Activated T-cell treated with anti-CD3 and anti-CD28 coated beads, Interleukin-2, amount 50 U/mL, for 4 hours (primary cell): Measurements from ENCODE around the gene MECP2. TPM values are rescaled to one million over a fixed set of nuclear protein-coding genes. Genes with fewer than 3 reads are reported as not detected.

Source experiments
- ATAC-seq, 2 donors: fragments of 200-7000 bp; cut with Tn5 transposase; one replicate each; pipeline ENCODE4 v1.10.0; 2021
- DNase-seq: peaks from one replicate; pipeline ENCODE4 v3.0.0-alpha.2; 2020
- H3K27me3 Mint-ChIP-seq: one replicate; pipeline ENCODE4 v1.8.0; 2021; ENCODE audit warnings: low read depth, mixed read lengths
- H3K36me3 Mint-ChIP-seq: one replicate; pipeline ENCODE4 v1.8.0; 2022; ENCODE audit warnings: mixed read lengths; ENCODE audit not compliant: insufficient read depth
- H3K4me1 Mint-ChIP-seq: one replicate; pipeline ENCODE4 v1.8.0; 2021; ENCODE audit warnings: low read depth, mixed read lengths
- H3K4me3 Mint-ChIP-seq: one replicate; pipeline ENCODE4 v1.8.0; 2021; ENCODE audit warnings: mild to moderate bottlenecking, moderate library complexity, mixed read lengths
- H3K9me3 Mint-ChIP-seq: one replicate; pipeline ENCODE4 v1.8.0; 2021; ENCODE audit warnings: mixed read lengths
- total RNA-seq, 3 donors: library from RNA; stranded (reverse); gene quantifications; one replicate each; pipeline ENCODE4 v1.2.1, GENCODE V29; 2021

MECP2 gene
- total RNA-seq, 3 donors from 2014 or later, result 42.6 to 46.7 (median 45.7) TPM

DNA sequence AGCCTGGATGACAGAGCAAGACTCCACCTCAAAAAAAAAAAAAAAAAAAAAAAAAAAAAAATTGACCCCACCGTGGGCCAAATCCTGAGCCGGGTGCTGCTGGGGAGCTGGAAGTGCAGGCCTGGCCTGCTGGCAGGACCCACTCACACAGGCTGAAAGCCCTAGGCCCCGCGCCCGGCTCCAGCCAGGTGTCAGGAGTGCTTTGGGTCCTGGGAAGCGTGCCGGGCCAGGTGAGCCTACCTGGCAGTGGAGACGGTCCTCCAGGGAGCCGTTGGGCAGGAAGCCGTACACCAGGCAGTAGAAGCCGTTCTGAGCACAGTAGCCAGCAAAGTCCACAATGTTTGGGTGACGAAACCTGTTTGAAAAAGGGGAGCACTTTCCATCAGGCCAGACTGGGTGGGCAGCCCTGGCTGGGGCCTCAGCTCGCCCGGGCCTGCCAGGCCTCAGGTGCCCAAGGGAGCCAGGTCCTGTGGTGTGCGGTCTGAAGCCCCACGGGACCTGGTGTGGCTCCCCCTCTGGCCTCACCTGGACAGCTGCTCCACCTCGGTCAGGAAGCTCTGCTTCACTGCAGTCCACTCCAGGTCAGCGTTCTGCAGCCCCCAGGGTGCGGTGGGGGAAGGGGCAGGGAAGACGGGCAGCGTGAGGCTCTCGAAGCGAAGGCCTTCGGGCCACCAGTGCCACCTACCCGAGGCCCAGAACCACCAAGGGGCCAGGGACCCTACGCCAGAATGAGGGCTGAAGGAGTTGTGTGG, 79.6 kb downstream of the MECP2 start:
- no peaks in the 10 kb centered on the region for H3K27me3 Mint-ChIP-seq
- peaks cover 18% of the 10 kb centered on the region for H3K4me1 Mint-ChIP-seq
- DNase-seq, result no peak
- no peak for ATAC-seq
- H3K36me3 Mint-ChIP-seq, result peaks cover 7% of the 10 kb centered on the region
- no peaks in the 10 kb centered on the region for H3K9me3 Mint-ChIP-seq
- peak overlapping the region; percentile 89 for H3K4me3 Mint-ChIP-seq

DNA sequence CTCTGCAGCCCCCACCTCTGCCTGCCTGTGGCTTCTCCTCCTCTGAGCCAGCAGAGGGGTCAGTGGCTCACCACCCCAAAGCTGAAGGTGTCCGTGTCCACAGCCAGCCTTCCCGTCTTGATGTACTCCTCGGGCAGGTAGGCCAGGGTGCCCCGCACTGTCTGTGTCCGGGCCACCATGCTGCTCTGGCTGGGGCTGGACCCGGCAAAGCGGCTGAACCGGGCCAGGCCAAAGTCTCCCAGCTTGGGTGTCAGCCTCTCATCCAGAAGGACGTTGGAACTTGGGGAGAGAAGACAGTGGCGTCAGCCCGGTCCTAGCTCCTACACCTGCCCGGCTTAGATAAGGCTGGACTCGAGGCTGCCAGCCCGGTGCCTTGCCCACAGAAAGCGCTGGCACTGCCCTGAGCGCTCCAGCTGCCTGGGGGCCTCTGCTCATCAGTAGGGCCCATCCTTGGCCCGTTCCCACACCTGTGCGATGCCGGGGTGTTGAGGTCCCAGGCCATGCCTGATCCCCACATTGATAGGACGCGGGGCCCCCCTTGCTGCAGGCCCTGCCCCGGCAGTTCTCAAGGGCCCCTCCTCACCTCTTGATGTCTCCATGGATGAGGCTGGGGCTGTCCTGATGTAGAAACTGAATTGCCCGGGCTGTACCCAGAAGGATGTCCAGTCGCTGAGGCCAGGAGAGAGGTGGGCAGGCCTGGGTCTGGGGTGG, 81.0 kb downstream of the MECP2 start:
- no peak for ATAC-seq
- no peaks in the 10 kb centered on the region for H3K9me3 Mint-ChIP-seq
- peaks cover 7% of the 10 kb centered on the region for H3K36me3 Mint-ChIP-seq
- peaks cover 18% of the 10 kb centered on the region for H3K4me1 Mint-ChIP-seq
- no peak overlapping the region for H3K4me3 Mint-ChIP-seq
- no peaks in the 10 kb centered on the region for H3K27me3 Mint-ChIP-seq
- DNase-seq, result no peak

DNA sequence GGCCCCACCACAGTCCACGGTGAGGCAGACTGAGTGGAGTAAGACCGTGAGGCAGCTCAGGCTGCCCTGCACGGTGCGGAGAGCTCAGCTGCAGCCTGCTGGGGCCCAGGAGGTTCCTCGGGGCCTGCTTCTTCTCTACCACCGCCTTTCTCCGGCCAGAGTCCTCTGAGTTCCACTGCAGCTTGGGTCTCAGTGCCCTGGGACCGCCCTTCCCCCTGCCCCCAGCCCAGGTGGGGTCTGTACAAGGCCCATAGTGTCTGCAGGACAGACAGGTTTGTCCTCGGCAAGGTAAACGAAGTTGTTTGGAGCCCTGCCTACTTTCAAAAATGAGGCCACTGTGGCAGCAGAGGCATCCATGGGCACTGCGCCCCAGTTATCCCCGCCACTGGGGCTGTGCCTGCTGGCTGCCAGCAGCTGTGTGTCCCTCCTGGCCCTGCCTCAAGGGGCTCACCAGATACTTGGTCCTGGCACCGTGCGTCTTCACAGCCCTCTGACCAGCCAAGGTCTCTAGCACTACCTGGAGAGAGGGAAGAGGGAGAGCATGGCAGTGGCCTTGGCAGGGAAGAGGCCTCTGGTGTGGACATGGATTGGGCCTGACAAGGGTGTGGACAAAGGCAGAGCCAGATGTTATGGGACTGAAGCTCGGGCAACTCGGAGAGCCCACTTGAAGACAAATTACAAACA, 81.8 kb downstream of the MECP2 start:
- Mint-ChIP-seq H3K27me3 (no peaks in the 10 kb centered on the region), H3K4me3 (peak overlapping the region; percentile 29), H3K9me3 (no peaks in the 10 kb centered on the region), H3K36me3 (peaks cover 10% of the 10 kb centered on the region), H3K4me1 (peaks cover 11% of the 10 kb centered on the region)
- ATAC-seq, result no peak
- DNase-seq, result no peak

DNA sequence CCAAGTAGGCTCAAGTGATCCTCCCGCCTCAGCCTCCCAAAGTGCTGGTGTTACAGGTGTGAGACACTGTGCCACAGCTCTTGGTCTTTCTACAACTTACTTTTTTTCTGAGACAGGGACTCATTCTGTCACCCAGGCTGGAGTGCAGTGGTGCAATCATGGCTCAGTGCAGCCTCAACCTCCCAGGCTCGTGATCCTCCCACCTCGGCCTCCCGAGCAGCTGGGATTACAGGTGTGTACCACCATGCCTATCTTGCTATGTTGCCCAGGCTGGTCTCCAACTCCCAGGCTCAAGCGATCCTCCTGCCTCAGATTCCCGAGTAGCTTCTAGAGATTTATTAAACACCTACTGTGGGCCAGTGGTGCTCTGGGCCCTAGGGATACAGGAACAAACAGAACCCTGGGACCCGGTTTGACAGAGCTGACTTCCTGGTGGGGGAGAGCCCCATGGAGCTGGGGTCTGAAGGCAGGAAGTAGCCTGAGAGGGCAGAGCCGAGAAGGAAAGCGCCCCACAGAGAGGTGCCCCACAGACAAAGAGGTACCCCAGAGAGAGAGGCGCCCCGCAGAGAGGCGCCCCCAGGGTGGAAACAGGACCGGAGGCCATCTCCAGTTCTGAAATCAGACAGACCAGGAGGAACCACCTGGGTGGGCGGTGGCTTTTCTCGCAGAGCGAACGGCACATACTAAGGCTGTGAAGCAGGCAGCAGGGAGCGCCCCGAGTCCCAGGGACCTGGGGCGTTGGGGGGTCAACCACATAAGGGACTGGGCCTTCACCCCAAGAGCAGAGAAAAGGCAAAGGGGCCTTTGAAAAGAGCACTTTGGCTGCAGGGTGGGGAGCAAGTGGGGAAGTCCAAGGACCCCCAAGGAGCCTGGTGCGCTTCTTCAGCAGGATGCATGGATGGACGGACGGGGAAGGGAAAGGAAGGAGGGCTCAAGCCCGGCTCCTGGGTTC, 82.8 kb downstream of the MECP2 start:
- Mint-ChIP-seq H3K36me3 (peaks cover 15% of the 10 kb centered on the region), H3K9me3 (no peaks in the 10 kb centered on the region), H3K4me1 (peaks cover 7% of the 10 kb centered on the region), H3K4me3 (no peak overlapping the region), H3K27me3 (no peaks in the 10 kb centered on the region)
- DNase-seq (no peak), ATAC-seq (no peak)

DNA sequence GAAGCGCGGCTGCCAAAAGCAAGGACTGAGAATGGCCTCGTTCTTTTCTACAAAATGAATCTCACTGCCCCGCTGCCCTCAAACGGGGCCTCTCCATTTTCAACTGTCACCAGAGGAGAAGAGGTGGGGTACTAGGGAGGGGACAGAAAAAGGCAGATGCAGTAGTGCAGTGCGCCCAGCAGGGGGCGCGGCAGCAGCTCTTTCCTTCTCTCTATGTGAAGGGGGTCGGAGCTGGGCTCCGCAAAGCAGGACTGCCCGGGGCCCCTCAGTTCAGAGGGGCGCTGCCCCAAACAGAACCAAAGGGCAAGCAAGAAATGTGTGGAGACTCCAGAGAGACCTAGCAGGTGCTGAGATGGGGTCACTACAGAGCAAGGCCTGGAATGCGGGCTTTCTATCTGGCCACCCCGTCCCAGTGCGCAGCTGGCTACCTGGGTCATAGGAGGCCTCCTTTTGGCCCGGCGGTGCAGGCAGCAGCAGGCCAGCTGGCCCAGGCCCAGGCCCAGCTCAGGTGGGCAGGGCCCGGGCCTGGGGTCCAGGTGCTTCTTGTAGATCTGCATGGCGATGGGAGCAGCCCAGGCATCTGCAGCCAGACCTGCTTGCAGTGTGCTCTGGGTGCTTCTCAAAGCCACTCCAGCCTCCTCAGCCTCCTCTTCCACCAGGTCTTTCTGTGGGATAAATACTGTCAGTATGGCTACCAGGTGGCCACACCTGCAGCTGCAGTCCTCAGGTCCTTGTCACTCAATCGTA, 83.7 kb downstream of the MECP2 start:
- H3K4me1 Mint-ChIP-seq, result peaks cover 7% of the 10 kb centered on the region
- no peaks in the 10 kb centered on the region for H3K27me3 Mint-ChIP-seq
- no peak overlapping the region for H3K4me3 Mint-ChIP-seq
- H3K36me3 Mint-ChIP-seq, result peaks cover 15% of the 10 kb centered on the region
- DNase-seq (peak; percentile 51), ATAC-seq (peak; percentile 74 to 81)
- H3K9me3 Mint-ChIP-seq, result no peaks in the 10 kb centered on the region

DNA sequence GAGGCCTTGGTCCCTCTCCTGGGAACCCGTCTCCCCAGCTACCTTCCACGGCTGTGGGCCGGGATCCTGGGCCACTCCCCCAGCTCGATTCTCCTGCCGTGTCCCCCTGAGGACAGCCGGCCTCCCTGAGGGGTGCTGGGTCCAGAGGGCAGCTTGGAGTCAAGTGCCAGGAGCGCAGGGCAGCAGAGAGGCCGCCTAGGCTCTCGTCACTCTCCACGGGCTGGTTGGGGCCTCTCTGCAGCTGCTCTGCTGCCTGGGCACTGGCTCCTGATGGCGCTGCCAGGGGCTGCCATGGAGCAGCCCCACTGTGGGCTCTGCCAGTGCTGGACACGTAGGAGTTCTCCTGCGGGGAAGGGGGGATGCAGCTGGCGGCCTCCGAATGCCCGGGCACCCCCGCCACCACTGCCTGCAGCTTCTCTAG, 84.5 kb downstream of the MECP2 start:
- Mint-ChIP-seq H3K9me3 (no peaks in the 10 kb centered on the region), H3K27me3 (no peaks in the 10 kb centered on the region), H3K4me3 (no peak overlapping the region), H3K4me1 (peaks cover 7% of the 10 kb centered on the region), H3K36me3 (peaks cover 18% of the 10 kb centered on the region)
- DNase-seq, result no peak
- no peak for ATAC-seq

DNA sequence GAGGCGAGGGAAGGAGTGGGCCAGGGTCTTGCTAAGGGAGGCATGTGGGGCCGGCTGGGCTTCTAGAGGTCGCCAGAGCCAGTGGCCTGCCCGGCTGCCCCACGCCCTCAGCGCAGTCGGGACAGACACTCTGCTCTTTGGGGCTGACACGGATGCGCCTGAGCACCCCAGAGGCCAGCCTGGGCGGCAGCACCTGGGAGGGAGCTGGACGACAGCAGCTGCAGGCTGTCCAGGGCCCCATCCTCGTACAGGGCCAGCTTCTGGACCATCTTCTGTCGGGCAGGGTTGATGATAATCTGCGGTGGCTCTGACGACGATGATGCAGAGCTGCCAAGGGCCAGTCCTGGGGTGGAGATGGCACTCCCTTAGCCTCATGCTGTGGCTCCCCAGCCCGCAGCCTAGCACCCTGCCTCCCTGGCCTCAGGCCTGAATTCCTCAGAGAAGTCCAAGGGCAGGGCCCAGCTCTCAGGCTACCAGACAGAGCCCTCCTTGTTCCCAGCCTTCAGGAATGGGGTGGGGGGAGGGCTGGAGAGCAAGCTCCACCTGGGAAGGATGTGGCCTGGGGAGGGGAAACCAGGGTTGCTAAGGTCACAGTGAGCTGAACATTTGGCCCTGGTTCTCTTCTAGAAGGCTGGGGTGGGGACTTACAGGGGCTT, 85.1 kb downstream of the MECP2 start:
- Mint-ChIP-seq H3K36me3 (peaks cover 21% of the 10 kb centered on the region), H3K4me1 (peaks cover 9% of the 10 kb centered on the region), H3K9me3 (no peaks in the 10 kb centered on the region), H3K4me3 (no peak overlapping the region), H3K27me3 (no peaks in the 10 kb centered on the region)
- no peak for ATAC-seq
- no peak for DNase-seq

DNA sequence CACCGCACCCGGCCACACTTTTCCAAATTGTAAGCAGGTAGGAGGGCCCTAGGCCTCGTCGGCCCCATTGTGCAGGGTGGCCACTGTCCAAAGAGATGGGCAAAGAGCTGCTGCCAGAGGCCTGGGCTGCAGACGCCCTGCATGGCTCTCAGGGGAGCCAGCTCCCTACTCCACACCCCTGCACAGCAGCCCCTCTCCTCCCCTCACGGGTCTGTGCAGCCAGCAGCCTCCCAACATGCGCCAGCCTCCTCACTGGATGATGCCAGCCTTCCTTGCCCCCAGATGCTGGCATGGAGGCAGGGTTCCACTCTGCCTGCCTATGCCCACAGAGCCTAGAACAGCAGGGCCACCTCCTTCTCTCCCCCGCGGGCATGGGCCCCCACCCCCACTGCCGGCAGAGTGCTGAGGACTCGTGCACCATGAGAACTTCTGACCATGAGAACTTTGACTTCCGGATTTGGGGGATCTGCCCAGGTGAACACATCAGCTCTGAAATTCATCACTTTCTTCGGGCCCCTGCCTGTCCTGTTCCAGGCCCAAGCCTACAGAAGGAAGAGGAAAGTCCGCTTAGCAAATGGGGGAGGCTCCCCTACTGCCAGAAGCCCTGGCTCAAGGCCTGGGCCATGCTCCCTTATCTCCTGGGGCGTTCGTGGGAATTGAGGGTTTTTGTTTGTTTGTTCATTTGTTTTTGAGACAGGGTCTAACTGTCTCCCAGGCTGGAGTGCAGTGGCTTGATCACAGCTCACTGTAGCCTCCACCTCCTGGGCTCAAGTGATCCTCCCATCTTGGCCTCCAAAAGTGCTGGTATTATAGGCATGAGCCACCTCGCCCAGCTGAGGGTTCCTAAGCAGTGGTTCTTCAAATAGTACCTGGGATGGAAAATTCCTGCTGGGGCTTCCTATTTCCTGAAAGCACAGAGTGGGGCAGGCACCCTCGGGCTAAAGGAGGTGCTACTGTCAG, 85.9 kb downstream of the MECP2 start:
- no peak overlapping the region for H3K4me3 Mint-ChIP-seq
- ATAC-seq (no peak), DNase-seq (no peak)
- H3K9me3 Mint-ChIP-seq, result no peaks in the 10 kb centered on the region
- peaks cover 21% of the 10 kb centered on the region for H3K36me3 Mint-ChIP-seq
- H3K4me1 Mint-ChIP-seq, result peaks cover 9% of the 10 kb centered on the region
- no peaks in the 10 kb centered on the region for H3K27me3 Mint-ChIP-seq

DNA sequence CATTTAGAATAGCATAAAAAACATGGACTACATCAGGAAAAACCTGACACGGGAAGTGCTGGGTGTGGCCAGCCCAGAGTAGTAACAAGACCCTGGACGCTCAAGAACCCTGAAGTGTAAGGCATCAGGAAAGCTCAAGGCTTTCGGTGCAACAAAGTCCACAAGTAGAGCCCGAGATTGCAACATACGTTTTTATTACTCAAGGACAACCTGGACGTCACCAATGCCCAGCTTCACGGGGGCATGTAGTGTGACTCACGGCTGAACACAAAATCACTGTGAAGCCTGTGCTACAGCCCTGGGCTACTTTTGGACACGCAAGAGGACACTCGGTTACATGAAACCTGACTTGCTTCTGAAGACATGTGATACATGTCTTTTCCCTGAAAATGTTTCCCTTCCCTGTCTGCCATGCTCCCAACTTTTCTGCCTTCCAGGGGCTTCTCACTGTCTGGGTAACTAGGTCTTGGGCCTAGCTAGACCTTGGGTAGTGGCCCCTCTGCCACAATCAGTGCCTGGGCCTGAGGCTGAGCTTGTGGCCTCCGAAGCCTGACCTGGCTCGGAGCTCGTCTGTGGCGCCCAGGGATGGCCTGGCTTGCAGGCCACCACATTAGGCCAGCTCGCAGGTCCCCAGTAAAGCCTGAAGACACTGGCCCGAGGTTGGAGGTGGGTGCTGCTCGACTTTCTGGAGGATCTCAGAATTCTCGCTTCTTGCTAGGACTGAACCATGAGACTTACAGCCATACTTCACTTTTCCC, 87.0 kb downstream of the MECP2 start:
- no peak for DNase-seq

DNA sequence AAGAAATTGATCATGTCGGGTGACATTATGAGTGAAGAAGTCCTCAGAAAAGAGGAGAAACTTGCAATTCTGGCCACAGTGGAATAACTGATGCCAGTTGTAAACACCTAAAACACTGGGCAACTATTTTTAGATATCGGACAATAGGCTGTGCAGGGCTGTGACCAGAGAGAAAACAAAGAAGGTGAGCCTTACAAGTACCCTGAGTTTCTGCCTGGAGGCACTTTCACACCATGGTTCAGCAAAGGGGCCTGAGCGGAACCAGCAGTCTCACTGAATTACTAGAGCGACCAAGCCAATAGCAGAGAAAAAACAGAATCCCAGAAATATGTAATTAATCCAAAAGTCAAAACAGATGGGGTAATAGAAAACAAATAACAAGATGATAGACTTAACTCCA, 89.0 kb downstream of the MECP2 start:
- Mint-ChIP-seq H3K4me3 (no peak overlapping the region), H3K27me3 (no peaks in the 10 kb centered on the region), H3K36me3 (peaks cover 14% of the 10 kb centered on the region), H3K9me3 (no peaks in the 10 kb centered on the region), H3K4me1 (peaks cover 4% of the 10 kb centered on the region)
- ATAC-seq (no peak), DNase-seq (no peak)

More for the DNA sequence above, 87.0 kb downstream of the MECP2 start:
- Mint-ChIP-seq H3K9me3 (no peaks in the 10 kb centered on the region), H3K36me3 (peaks cover 19% of the 10 kb centered on the region), H3K27me3 (no peaks in the 10 kb centered on the region), H3K4me3 (no peak overlapping the region), H3K4me1 (peaks cover 6% of the 10 kb centered on the region)
- ATAC-seq, result no peak

DNA sequence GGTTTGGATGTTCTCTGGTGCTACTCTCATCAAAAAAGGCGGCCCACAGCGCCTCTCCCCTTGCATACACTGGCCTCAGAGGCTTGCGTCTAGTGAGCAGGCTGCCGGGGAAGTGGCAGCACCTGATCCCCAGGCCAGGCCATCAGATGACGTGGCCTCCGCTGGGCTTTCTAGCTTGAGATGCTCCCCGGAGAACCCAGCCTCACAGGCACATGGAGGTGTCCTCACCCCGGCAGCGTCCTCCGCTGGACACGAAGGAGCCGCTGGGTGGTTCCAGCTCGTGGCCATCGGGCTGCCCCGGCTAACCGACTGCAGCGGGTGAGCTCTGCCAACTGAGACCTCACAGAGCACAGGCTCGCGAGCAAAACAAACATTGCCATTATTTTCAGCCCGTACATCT, 90.6 kb downstream of the MECP2 start:
- Mint-ChIP-seq H3K36me3 (peaks cover 16% of the 10 kb centered on the region), H3K4me1 (peaks cover 12% of the 10 kb centered on the region), H3K27me3 (no peaks in the 10 kb centered on the region), H3K9me3 (no peaks in the 10 kb centered on the region), H3K4me3 (no peak overlapping the region)
- ATAC-seq (no peak), DNase-seq (no peak)

DNA sequence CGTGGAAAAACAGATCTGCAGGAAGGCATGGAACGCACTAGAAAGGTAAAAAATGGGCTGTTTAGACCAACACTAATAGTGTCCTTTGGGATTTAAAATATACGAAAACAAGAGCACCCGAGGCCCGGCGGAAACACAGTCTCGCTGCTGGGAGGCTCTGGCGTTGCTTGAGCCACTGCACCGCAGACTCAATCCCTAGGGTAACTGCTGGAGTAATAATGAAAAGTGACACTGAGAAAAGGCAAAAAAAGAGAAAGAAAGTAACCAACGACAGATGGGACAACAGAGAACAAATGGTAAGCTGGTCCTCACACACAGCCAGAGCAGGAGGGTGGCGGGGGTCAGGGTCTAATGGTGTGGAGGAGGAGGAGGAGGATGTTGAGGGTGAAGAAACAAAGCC, 93.2 kb downstream of the MECP2 start:
- ATAC-seq, result no peak
- no peak overlapping the region for H3K4me3 Mint-ChIP-seq
- H3K9me3 Mint-ChIP-seq, result no peaks in the 10 kb centered on the region
- peaks cover 8% of the 10 kb centered on the region for H3K36me3 Mint-ChIP-seq
- H3K4me1 Mint-ChIP-seq, result peaks cover 16% of the 10 kb centered on the region
- no peaks in the 10 kb centered on the region for H3K27me3 Mint-ChIP-seq
- no peak for DNase-seq
